ENCODE measurements around the gene ATP2A1. TPM values are rescaled to one million over a fixed set of nuclear protein-coding genes. Genes with fewer than 3 reads are reported as not detected.

Gene ATP2A1
- total and polyA plus RNA-seq, 2 of the 13 experiments (the other 11 are each of a cell fraction or from before 2014, with no cell fraction given): 3.2 to 12.5 TPM

GRCh38 chr16:28935924-28936783, 57.9 kb downstream of the ATP2A1 start (continued):
- TF ChIP-seq, protein P1, sequence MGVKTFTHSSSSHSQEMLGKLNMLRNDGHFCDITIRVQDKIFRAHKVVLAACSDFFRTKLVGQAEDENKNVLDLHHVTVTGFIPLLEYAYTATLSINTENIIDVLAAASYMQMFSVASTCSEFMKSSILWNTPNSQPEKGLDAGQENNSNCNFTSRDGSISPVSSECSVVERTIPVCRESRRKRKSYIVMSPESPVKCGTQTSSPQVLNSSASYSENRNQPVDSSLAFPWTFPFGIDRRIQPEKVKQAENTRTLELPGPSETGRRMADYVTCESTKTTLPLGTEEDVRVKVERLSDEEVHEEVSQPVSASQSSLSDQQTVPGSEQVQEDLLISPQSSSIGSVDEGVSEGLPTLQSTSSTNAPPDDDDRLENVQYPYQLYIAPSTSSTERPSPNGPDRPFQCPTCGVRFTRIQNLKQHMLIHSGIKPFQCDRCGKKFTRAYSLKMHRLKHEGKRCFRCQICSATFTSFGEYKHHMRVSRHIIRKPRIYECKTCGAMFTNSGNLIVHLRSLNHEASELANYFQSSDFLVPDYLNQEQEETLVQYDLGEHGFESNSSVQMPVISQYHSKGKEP (CRISPR knock-in tag; IDR thresholded peaks at IDR 0.05): no peak
- TF ChIP-seq TEAD2 (CRISPR knock-in tag; IDR thresholded peaks at IDR 0.05): no peak
- TF ChIP-seq MED13 (CRISPR knock-in tag; IDR thresholded peaks at IDR 0.05): no peak
- peak; percentile 55; the same call in 1 of the 2 replicates for TF ChIP-seq MAZ (IDR thresholded peaks at IDR 0.05; ENCODE audit: borderline replicate concordance, low read depth, low read length)
- TF ChIP-seq MAZ (CRISPR knock-in tag; IDR thresholded peaks at IDR 0.05; ENCODE audit: low read depth): no peak
- TF ChIP-seq MYPOP (CRISPR knock-in tag; IDR thresholded peaks at IDR 0.05): peak; percentile 58; the same call in 1 of the 2 replicates
- TF ChIP-seq SETDB1 (CRISPR knock-in tag; IDR thresholded peaks at IDR 0.05; ENCODE audit: borderline replicate concordance): no peak
- peak; percentile 42; the same call in 1 of the 2 replicates for TF ChIP-seq MNT (IDR thresholded peaks at IDR 0.05)
- no peak for TF ChIP-seq JUN (CRISPR knock-in tag; IDR thresholded peaks at IDR 0.05)
- TF ChIP-seq GABPB1 (CRISPR knock-in tag; IDR thresholded peaks at IDR 0.05): peak; percentile 67
- TF ChIP-seq HNRNPL (IDR thresholded peaks at IDR 0.05; ENCODE audit: low read depth, low read length): no peak
- TF ChIP-seq RXRB (CRISPR knock-in tag; IDR thresholded peaks at IDR 0.05; ENCODE audit: borderline replicate concordance): peak; percentile 7; the same call in 1 of the 2 replicates
- no peak for TF ChIP-seq RBM22 (optimal IDR thresholded peaks at IDR 0.05; ENCODE audit: low read length)
- no peak; the same call in 1 of the 2 replicates for TF ChIP-seq ZNF691 (CRISPR knock-in tag; IDR thresholded peaks at IDR 0.05; ENCODE audit: borderline replicate concordance, low read depth)
- TF ChIP-seq ZSCAN12 (CRISPR knock-in tag; IDR thresholded peaks at IDR 0.05): no peak
- no peak; the same call in 1 of the 2 replicates for TF ChIP-seq ZNF562 (CRISPR knock-in tag; IDR thresholded peaks at IDR 0.05; ENCODE audit: borderline replicate concordance)
- TF ChIP-seq ZNF253 (CRISPR knock-in tag; IDR thresholded peaks at IDR 0.05; ENCODE audit: borderline replicate concordance): 0 out of 2 replicates have a peak, but pooled peaks have one; percentile 38
- no peak for TF ChIP-seq KAT8 (CRISPR knock-in tag; IDR thresholded peaks at IDR 0.05)
- TF ChIP-seq NBN (conservative IDR thresholded peaks at IDR 0.05): no peak
- no peak for TF ChIP-seq ZNF644 (CRISPR knock-in tag; IDR thresholded peaks at IDR 0.05; ENCODE audit: low read depth)
- TF ChIP-seq, protein P2, sequence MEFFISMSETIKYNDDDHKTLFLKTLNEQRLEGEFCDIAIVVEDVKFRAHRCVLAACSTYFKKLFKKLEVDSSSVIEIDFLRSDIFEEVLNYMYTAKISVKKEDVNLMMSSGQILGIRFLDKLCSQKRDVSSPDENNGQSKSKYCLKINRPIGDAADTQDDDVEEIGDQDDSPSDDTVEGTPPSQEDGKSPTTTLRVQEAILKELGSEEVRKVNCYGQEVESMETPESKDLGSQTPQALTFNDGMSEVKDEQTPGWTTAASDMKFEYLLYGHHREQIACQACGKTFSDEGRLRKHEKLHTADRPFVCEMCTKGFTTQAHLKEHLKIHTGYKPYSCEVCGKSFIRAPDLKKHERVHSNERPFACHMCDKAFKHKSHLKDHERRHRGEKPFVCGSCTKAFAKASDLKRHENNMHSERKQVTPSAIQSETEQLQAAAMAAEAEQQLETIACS (CRISPR knock-in tag; IDR thresholded peaks at IDR 0.05): 0 out of 2 replicates have a peak, but pooled peaks have one; percentile 9

Measured in HepG2 (cell line).